Ascending aorta (tissue), 2 donors: ENCODE results near the gene ANTKMT. TPM values are rescaled to one million over a fixed set of nuclear protein-coding genes. Genes with fewer than 3 reads are reported as not detected.

Experiments
- DNase-seq, 2 donors: peaks; one replicate each; pipeline ENCODE4 v3.0.0-alpha.2; 2019; ENCODE audit warnings: low spot score in 2 of 2
- H3K27ac ChIP-seq, 2 donors: fragments of 200-600 bp; sonication (generic); one replicate each; pipeline ENCODE4 v1.5.1; 2016 to 2017; ENCODE audit warnings: mild to moderate bottlenecking in 1 of 2
- H3K27me3 ChIP-seq: fragments of 200-600 bp; sonication (generic); one replicate; pipeline ENCODE4 v1.5.1; 2017
- H3K36me3 ChIP-seq, 2 donors: fragments of 200-600 bp; sonication (generic); one replicate each; pipeline ENCODE4 v1.5.1; 2016
- H3K4me1 ChIP-seq, 2 donors: fragments of 200-600 bp; sonication (generic); one replicate each; pipeline ENCODE4 v1.5.1; 2016 to 2017; ENCODE audit warnings: mild to moderate bottlenecking in 1 of 2
- H3K4me3 ChIP-seq, 2 donors: fragments of 200-600 bp; sonication (generic); one replicate each; pipeline ENCODE4 v1.5.1; 2016 to 2017; ENCODE audit warnings: mild to moderate bottlenecking in 1 of 2
- H3K9me3 ChIP-seq, 2 donors: fragments of 200-600 bp; sonication (generic); one replicate each; pipeline ENCODE4 v1.5.1; 2016
- CTCF ChIP-seq, 3 experiments: fragments of 200-600 bp in 2 of 3; fragments of 450-650 bp in 1 of 3; sonication (generic) in 2 of 3; IDR thresholded peaks; one replicate each; pipeline ENCODE4 v1.5.1; 2016 to 2019; ENCODE audit warnings: antibody characterized with exemption in 3 of 3, mild to moderate bottlenecking in 1 of 3, moderate library complexity in 1 of 3
- intact Hi-C: fragments of 100-400 bp; cut with DNase I; formaldehyde crosslinking; loops from one replicate; pipeline ENCODE4 v1.15.1; 2023
- total RNA-seq: library from RNA; depleted of rRNA; stranded (reverse); fragments of >200 nt; gene quantifications from one replicate; pipeline ENCODE4 v1.1.0, GENCODE V29; 2016

The ANTKMT gene
- total RNA-seq, 1 donor from 2014 or later: 105 TPM

GRCh38 chr16:702341-702740, 18.6 kb upstream of the ANTKMT start:
- Histone ChIP-seq H3K4me1 (peaks cover 0 to 3% of the 10 kb centered on the region in 2 donors), H3K27ac (no peak overlapping the region), H3K9me3 (no peaks in the 10 kb centered on the region), H3K36me3 (no peaks in the 10 kb centered on the region), H3K27me3 (peaks cover 33% of the 10 kb centered on the region), H3K4me3 (no peak overlapping the region)
- no peak for DNase-seq
- intact Hi-C loops: no loop called here
- no peak for TF ChIP-seq CTCF (IDR thresholded peaks at IDR 0.05)

GRCh38 chr16:703406-703805, 17.5 kb upstream of the ANTKMT start:
- Histone ChIP-seq H3K4me1 (peaks cover 0 to 3% of the 10 kb centered on the region in 2 donors), H3K27me3 (peaks cover 33% of the 10 kb centered on the region), H3K4me3 (no peak overlapping the region), H3K27ac (no peak overlapping the region), H3K9me3 (no peaks in the 10 kb centered on the region), H3K36me3 (no peaks in the 10 kb centered on the region)
- no peak for DNase-seq
- intact Hi-C loops: no loop called here
- TF ChIP-seq CTCF (IDR thresholded peaks at IDR 0.05): no peak

- H3K36me3 ChIP-seq: no peaks in the 10 kb centered on the region
- TF ChIP-seq CTCF (IDR thresholded peaks at IDR 0.05): no peak
- H3K4me1 ChIP-seq: peaks cover 0 to 3% of the 10 kb centered on the region in 2 donors
- intact Hi-C loops: no loop called here
- no peak overlapping the region for H3K4me3 ChIP-seq
- peaks cover 33% of the 10 kb centered on the region for H3K27me3 ChIP-seq
- no peak overlapping the region for H3K27ac ChIP-seq
- no peaks in the 10 kb centered on the region for H3K9me3 ChIP-seq
- DNase-seq: no peak
Observed at GRCh38 chr16:704047-704446, 16.9 kb upstream of the ANTKMT start.

- intact Hi-C loops: no loop called here
- no peak overlapping the region for H3K27ac ChIP-seq
- TF ChIP-seq CTCF (IDR thresholded peaks at IDR 0.05): no peak
- no peaks in the 10 kb centered on the region for H3K36me3 ChIP-seq
- peaks cover 33% of the 10 kb centered on the region for H3K27me3 ChIP-seq
- no peak overlapping the region for H3K4me3 ChIP-seq
- H3K4me1 ChIP-seq: peaks cover 0 to 5% of the 10 kb centered on the region in 2 donors
- DNase-seq: no peak
- no peaks in the 10 kb centered on the region for H3K9me3 ChIP-seq
Observed at GRCh38 chr16:704552-705380, 16.2 kb upstream of the ANTKMT start.

- DNase-seq: no peak
- intact Hi-C loops: no loop called here
- Histone ChIP-seq H3K9me3 (no peaks in the 10 kb centered on the region), H3K27me3 (peaks cover 28% of the 10 kb centered on the region), H3K4me1 (peaks cover 0 to 10% of the 10 kb centered on the region in 2 donors), H3K4me3 (no peak within 1 kb of the TSS), H3K36me3 (no peaks in the 10 kb centered on the region), H3K27ac (no peak within 1 kb of the TSS)
- TF ChIP-seq CTCF (IDR thresholded peaks at IDR 0.05): no peak
Observed at GRCh38 chr16:705431-706188, 15.3 kb upstream of the ANTKMT start, which contains the start of gene FBXL16. Gene FBXL16, minus strand, starts transcription at chr16:705801. Its CDS starts 8,396 bp downstream, at chr16:697405.
